ENCODE results near the gene UCN3.

GRCh38 chr10:5338010-5338409 lies 26.8 kb upstream of the UCN3 start:
- TF ChIP-seq CTCF (IDR thresholded peaks at IDR 0.05) = no peak
- no peak for TF ChIP-seq POLR2A (IDR thresholded peaks at IDR 0.05)
- TF ChIP-seq POLR2AphosphoS5 (IDR thresholded peaks at IDR 0.05) = no peak

Data from sigmoid colon (tissue), 4 donors.